Measurements from ENCODE around the gene PELI1. TPM values are rescaled to one million over a fixed set of nuclear protein-coding genes. Genes with fewer than 3 reads are reported as not detected.
"Not testable (repeated sequence)": the region's sequence is repeated elsewhere in the genome, so short reads cannot be mapped to it uniquely, and the experiment has no call there.

PELI1 gene
- polyA plus RNA-seq, 1 donor from 2014 or later = 34.9 TPM

- H3K27me3 ChIP-seq (ENCODE audit: insufficient read depth, low read depth, low read length) = no peaks in the 10 kb centered on the region
- no peaks in the 10 kb centered on the region for H3F3A ChIP-seq (ENCODE audit: insufficient read depth, low read length, poor library complexity, severe bottlenecking)
- no peaks in the 10 kb centered on the region for H3K9me3 ChIP-seq (ENCODE audit: low read length)
- no peak overlapping the region for H3K27ac ChIP-seq (ENCODE audit: low read length)
- TF ChIP-seq POLR2AphosphoS5 (IDR thresholded peaks at IDR 0.05) (no peak), TAF1 (IDR thresholded peaks at IDR 0.05; ENCODE audit: low read depth) (no peak), EP300 (conservative IDR thresholded peaks at IDR 0.05; ENCODE audit: poor library complexity, severe bottlenecking) (no peak), REST (IDR thresholded peaks at IDR 0.05; ENCODE audit: borderline replicate concordance) (no peak), EZH2 (IDR thresholded peaks at IDR 0.05; ENCODE audit: borderline replicate concordance, insufficient read depth, low read length, poor library complexity, severe bottlenecking) (no peak), RAD21 (conservative IDR thresholded peaks at IDR 0.05) (no peak), MXI1 (conservative IDR thresholded peaks at IDR 0.05; ENCODE audit: poor library complexity, severe bottlenecking) (no peak), CTCF (IDR thresholded peaks at IDR 0.05; ENCODE audit: poor library complexity, severe bottlenecking) (no peak), SMC3 (conservative IDR thresholded peaks at IDR 0.05; ENCODE audit: poor library complexity) (no peak)
- H3K4me3 ChIP-seq (ENCODE audit: low read length) = no peak overlapping the region
- no peak overlapping the region for H3K4me2 ChIP-seq (ENCODE audit: low read length)
- H3K9me2 ChIP-seq (ENCODE audit: insufficient read depth, low read length) = no peaks in the 10 kb centered on the region
- H4K20me1 ChIP-seq (ENCODE audit: insufficient read depth) = no peaks in the 10 kb centered on the region
- no peak overlapping the region for H3K9ac ChIP-seq (ENCODE audit: low read length)
- no peaks in the 10 kb centered on the region for H3K79me2 ChIP-seq (replicated peaks; ENCODE audit: insufficient read depth, low read length)
- no peak overlapping the region for H2AFZ ChIP-seq (ENCODE audit: low read depth, low read length)
- H3K36me3 ChIP-seq (ENCODE audit: insufficient read depth, low read length) = no peaks in the 10 kb centered on the region
These were observed 63.2 kb downstream of the PELI1 start for GRCh38 chr2:64081046-64081445.

GRCh38 chr2:64080179-64080578, 64.0 kb downstream of the PELI1 start:
- no peaks in the 10 kb centered on the region for H3K27me3 ChIP-seq (ENCODE audit: insufficient read depth, low read depth, low read length)
- H3F3A ChIP-seq (ENCODE audit: insufficient read depth, low read length, poor library complexity, severe bottlenecking) = no peaks in the 10 kb centered on the region
- H3K4me2 ChIP-seq (ENCODE audit: low read length) = no peak overlapping the region
- H4K20me1 ChIP-seq (ENCODE audit: insufficient read depth) = no peaks in the 10 kb centered on the region
- TF ChIP-seq EZH2 (IDR thresholded peaks at IDR 0.05; ENCODE audit: borderline replicate concordance, insufficient read depth, low read length, poor library complexity, severe bottlenecking) (no peak), MXI1 (conservative IDR thresholded peaks at IDR 0.05; ENCODE audit: poor library complexity, severe bottlenecking) (no peak), CTCF (IDR thresholded peaks at IDR 0.05; ENCODE audit: poor library complexity, severe bottlenecking) (no peak), RAD21 (conservative IDR thresholded peaks at IDR 0.05) (no peak), REST (IDR thresholded peaks at IDR 0.05; ENCODE audit: borderline replicate concordance) (no peak), TAF1 (IDR thresholded peaks at IDR 0.05; ENCODE audit: low read depth) (no peak), EP300 (conservative IDR thresholded peaks at IDR 0.05; ENCODE audit: poor library complexity, severe bottlenecking) (no peak), POLR2AphosphoS5 (IDR thresholded peaks at IDR 0.05) (no peak), SMC3 (conservative IDR thresholded peaks at IDR 0.05; ENCODE audit: poor library complexity) (no peak)
- no peaks in the 10 kb centered on the region for H3K36me3 ChIP-seq (ENCODE audit: insufficient read depth, low read length)
- H3K9me3 ChIP-seq (ENCODE audit: low read length) = no peaks in the 10 kb centered on the region
- no peak overlapping the region for H3K27ac ChIP-seq (ENCODE audit: low read length)
- H2AFZ ChIP-seq (ENCODE audit: low read depth, low read length) = no peak overlapping the region
- H3K9me2 ChIP-seq (ENCODE audit: insufficient read depth, low read length) = no peaks in the 10 kb centered on the region
- no peaks in the 10 kb centered on the region for H3K79me2 ChIP-seq (replicated peaks; ENCODE audit: insufficient read depth, low read length)
- no peak overlapping the region for H3K9ac ChIP-seq (ENCODE audit: low read length)
- H3K4me3 ChIP-seq (ENCODE audit: low read length) = no peak overlapping the region

DNA sequence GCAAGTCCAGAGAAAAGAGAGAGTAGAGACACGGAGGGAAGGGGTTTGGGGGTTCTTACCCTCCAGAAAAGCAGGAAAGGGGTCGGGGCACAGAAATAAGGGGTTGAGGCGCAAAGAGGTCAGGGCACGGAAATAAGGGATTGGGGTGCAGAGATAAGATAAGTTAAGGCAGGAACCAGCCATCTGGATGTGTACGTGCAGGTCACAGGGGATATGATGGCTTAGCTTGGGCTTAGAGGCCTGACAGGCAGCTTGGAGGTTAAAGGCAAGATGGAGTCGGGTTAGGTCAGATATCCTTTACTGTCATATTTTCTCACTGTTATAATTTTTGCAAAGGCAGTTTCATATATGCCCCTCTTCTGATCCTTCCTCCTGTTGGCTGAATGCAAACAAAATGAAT, 64.5 kb downstream of the PELI1 start:
- not testable (repeated sequence) for H2AFZ ChIP-seq (ENCODE audit: low read depth, low read length); H3K9me2 ChIP-seq (ENCODE audit: insufficient read depth, low read length); H3K79me2 ChIP-seq (replicated peaks; ENCODE audit: insufficient read depth, low read length); H3K27ac ChIP-seq (ENCODE audit: low read length); H3K9ac ChIP-seq (ENCODE audit: low read length); H3K4me2 ChIP-seq (ENCODE audit: low read length); H4K20me1 ChIP-seq (ENCODE audit: insufficient read depth); H3K27me3 ChIP-seq (ENCODE audit: insufficient read depth, low read depth, low read length); H3F3A ChIP-seq (ENCODE audit: insufficient read depth, low read length, poor library complexity, severe bottlenecking); H3K36me3 ChIP-seq (ENCODE audit: insufficient read depth, low read length); H3K4me3 ChIP-seq (ENCODE audit: low read length); H3K9me3 ChIP-seq (ENCODE audit: low read length)

Measured in neural cell (in vitro differentiated cells).